Psoas muscle (tissue), 8 donors: Measurements from ENCODE around the gene SHROOM3. TPM values are rescaled to one million over a fixed set of nuclear protein-coding genes. Genes with fewer than 3 reads are reported as not detected.

Source experiments
- ATAC-seq, 4 donors: fragments of 200-7000 bp; cut with Tn5 transposase; one replicate each; pipeline ENCODE4 v1.9.1; 2020; ENCODE audit warnings: moderate library complexity in 3 of 4, mild to moderate bottlenecking in 2 of 4
- DNase-seq, 2 donors: peaks; one replicate each; pipeline ENCODE4 v3.0.0-alpha.2; 2020
- H3K27ac ChIP-seq: fragments of 200-600 bp; one replicate; pipeline ENCODE4 v1.8.0; 2022
- H3K27me3 ChIP-seq, 3 donors: fragments of 200-600 bp in 1 of 3; one replicate each; pipeline versions ENCODE4 v1.6.1 to v1.8.0; 2013 to 2022; ENCODE audit warnings: low read length in 2 of 3, mild to moderate bottlenecking in 2 of 3, moderate library complexity in 1 of 3; ENCODE audit not compliant: insufficient read depth in 3 of 3
- H3K36me3 ChIP-seq, 2 donors: fragments of 200-600 bp in 1 of 2; one replicate each; pipeline versions ENCODE4 v1.6.1 to v1.8.0; 2013 to 2022; ENCODE audit warnings: low read depth in 1 of 2, mild to moderate bottlenecking in 1 of 2, moderate library complexity in 1 of 2; ENCODE audit not compliant: insufficient read depth in 1 of 2
- H3K4me1 ChIP-seq: fragments of 200-600 bp; one replicate; pipeline ENCODE4 v1.8.0; 2022
- H3K4me3 ChIP-seq: fragments of 200-600 bp; one replicate; pipeline ENCODE4 v1.8.0; 2022; ENCODE audit warnings: mild to moderate bottlenecking
- H3K9me3 ChIP-seq: fragments of 200-600 bp; one replicate; pipeline ENCODE4 v1.8.0; 2022
- WGBS, 3 donors: extraction: QIAGEN DNeasy Blood & Tissue Kit; methylation state at CpG; one replicate each; pipeline versions ENCODE4 v1.1.6 to v1.1.7; 2013; 5-methylcytosine and 5-hydroxymethylcytosine counted together
- intact Hi-C, 2 donors: fragments of 100-400 bp; cut with DNase I; formaldehyde crosslinking; loops; one replicate each; pipeline versions ENCODE4 v1.11.0 to v1.14.2; 2022
- polyA plus RNA-seq, 3 donors: library from polyadenylated mRNA; stranded (reverse); fragments of 200-250 nt; gene quantifications; one replicate each; pipeline ENCODE4 v1.2.3, GENCODE V29; 2013
- total RNA-seq, 4 donors: library from RNA; stranded (reverse); fragmentation: NEBNext Ultra II Directional in 2 of 4; extraction: Animal tissue kit (Norgen Biotek cat#: 25700) in 2 of 4; gene quantifications; one replicate each; pipeline versions ENCODE4 v1.2.1 to v1.2.4, GENCODE V29; 2021 to 2023
- TF ChIP-seq, protein P1 (sequence below): fragments of 200-600 bp; IDR thresholded peaks from one replicate; pipeline ENCODE4 v1.8.0; 2022; ENCODE audit warnings: antibody characterized with exemption
- donor health status: healthy with polysubstance abuse.
- donor health status: DM: no; HTN: no; CAD: no; lungs with moderate emphysema.
- donor health status: Bipolar disorder and iron deficiency.
- donor health status: healthy.
- donor health status: DM: yes; HTN: yes; CAD: no.
- donor health status: DM: no; HTN: no; CAD: no.
- donor health status: DM: no; HTN: no; CAD: no.
- donor health status: DM: yes; HTN: yes; CAD: no.

The SHROOM3 gene
- total and polyA plus RNA-seq, 7 donors, result 0.01 to 0.79 (median 0.06) TPM

- TF ChIP-seq, protein P1, sequence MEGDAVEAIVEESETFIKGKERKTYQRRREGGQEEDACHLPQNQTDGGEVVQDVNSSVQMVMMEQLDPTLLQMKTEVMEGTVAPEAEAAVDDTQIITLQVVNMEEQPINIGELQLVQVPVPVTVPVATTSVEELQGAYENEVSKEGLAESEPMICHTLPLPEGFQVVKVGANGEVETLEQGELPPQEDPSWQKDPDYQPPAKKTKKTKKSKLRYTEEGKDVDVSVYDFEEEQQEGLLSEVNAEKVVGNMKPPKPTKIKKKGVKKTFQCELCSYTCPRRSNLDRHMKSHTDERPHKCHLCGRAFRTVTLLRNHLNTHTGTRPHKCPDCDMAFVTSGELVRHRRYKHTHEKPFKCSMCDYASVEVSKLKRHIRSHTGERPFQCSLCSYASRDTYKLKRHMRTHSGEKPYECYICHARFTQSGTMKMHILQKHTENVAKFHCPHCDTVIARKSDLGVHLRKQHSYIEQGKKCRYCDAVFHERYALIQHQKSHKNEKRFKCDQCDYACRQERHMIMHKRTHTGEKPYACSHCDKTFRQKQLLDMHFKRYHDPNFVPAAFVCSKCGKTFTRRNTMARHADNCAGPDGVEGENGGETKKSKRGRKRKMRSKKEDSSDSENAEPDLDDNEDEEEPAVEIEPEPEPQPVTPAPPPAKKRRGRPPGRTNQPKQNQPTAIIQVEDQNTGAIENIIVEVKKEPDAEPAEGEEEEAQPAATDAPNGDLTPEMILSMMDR, result no peak
- Histone ChIP-seq H3K9me3 (no peaks in the 10 kb centered on the region), H3K4me1 (no peaks in the 10 kb centered on the region), H3K27ac (peak overlapping the region; percentile 5), H3K4me3 (no peak overlapping the region), H3K36me3 (no peaks in the 10 kb centered on the region), H3K27me3 (peaks cover 0 to 5% (median 0%) of the 10 kb centered on the region in 3 donors)
- 14 to 30% (median 18%) methylated on average over 9 of the region's 9 CpGs for WGBS, 3 donors
- peak in 1 of 4 donors; percentile 20 for ATAC-seq
- intact Hi-C loops, result no loop called here
- DNase-seq, result no peak
These were observed 189.2 kb downstream of the SHROOM3 start for GRCh38 chr4:76624241-76624681.

- no peaks in the 10 kb centered on the region for H3K9me3 ChIP-seq
- WGBS, 3 donors, result 91 to 96% (median 91%) methylated on average over 3 of the region's 3 CpGs
- peak overlapping the region; percentile 5 for H3K27ac ChIP-seq
- H3K4me1 ChIP-seq, result no peaks in the 10 kb centered on the region
- DNase-seq, result no peak
- no peak for ATAC-seq
- TF ChIP-seq, protein P1, result no peak
- H3K4me3 ChIP-seq, result no peak overlapping the region
- H3K36me3 ChIP-seq, result no peaks in the 10 kb centered on the region
- intact Hi-C loops, result no loop called here
- peaks cover 0 to 5% (median 0%) of the 10 kb centered on the region in 3 donors for H3K27me3 ChIP-seq
These were observed 190.1 kb downstream of the SHROOM3 start for GRCh38 chr4:76624931-76625715.

GRCh38 chr4:76626686-76627465 lies 191.8 kb downstream of the SHROOM3 start:
- H3K9me3 ChIP-seq, result no peaks in the 10 kb centered on the region
- no peaks in the 10 kb centered on the region for H3K4me1 ChIP-seq
- H3K27ac ChIP-seq, result no peak overlapping the region
- ATAC-seq (no peak), DNase-seq (no peak)
- no peak overlapping the region for H3K4me3 ChIP-seq
- 88 to 90% (median 89%) methylated on average over 5 of the region's 5 CpGs for WGBS, 3 donors
- intact Hi-C loops, result no loop called here
- peaks cover 0 to 5% (median 0%) of the 10 kb centered on the region in 3 donors for H3K27me3 ChIP-seq
- H3K36me3 ChIP-seq, result no peaks in the 10 kb centered on the region
- TF ChIP-seq, protein P1, result no peak

DNA sequence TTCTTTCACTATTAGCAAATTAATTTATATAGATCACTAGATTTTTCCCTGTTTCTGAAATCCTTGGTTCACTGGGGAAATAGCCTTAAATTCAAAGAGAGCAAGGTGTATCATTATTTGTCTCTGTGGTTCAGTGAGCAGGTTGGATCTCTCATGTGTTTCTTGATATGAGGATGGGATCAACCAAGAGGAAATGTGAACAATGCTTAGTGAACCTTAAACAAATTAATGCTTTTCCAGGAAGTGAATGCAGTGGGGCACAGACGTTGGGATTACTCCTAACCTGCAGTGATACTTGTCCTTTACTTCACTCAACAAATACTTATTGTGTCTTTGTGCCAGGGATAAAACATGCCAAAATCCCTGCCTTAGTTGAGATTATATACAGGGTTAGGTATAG lies 193.2 kb downstream of the SHROOM3 start:
- peaks cover 0 to 5% (median 0%) of the 10 kb centered on the region in 3 donors for H3K27me3 ChIP-seq
- ATAC-seq (no peak), DNase-seq (no peak)
- no peaks in the 10 kb centered on the region for H3K4me1 ChIP-seq
- intact Hi-C loops, result no loop called here
- H3K4me3 ChIP-seq, result no peak overlapping the region
- no peak overlapping the region for H3K27ac ChIP-seq
- TF ChIP-seq, protein P1, result no peak
- WGBS, 3 donors, result 24 to 61% (median 49%) methylated on average over 1 of the region's 1 CpG
- H3K9me3 ChIP-seq, result no peaks in the 10 kb centered on the region
- no peaks in the 10 kb centered on the region for H3K36me3 ChIP-seq
